HG03103 (cell line): ENCODE results near the gene SHFL.

ENCODE experiments used
- ATAC-seq: cut with Tn5 transposase; IDR thresholded peaks from one replicate; pipeline ENCODE4 v1.9.1; 2021; ENCODE audit warnings: low read depth; ENCODE audit not compliant: unreplicated experiment

SHFL gene

DNA sequence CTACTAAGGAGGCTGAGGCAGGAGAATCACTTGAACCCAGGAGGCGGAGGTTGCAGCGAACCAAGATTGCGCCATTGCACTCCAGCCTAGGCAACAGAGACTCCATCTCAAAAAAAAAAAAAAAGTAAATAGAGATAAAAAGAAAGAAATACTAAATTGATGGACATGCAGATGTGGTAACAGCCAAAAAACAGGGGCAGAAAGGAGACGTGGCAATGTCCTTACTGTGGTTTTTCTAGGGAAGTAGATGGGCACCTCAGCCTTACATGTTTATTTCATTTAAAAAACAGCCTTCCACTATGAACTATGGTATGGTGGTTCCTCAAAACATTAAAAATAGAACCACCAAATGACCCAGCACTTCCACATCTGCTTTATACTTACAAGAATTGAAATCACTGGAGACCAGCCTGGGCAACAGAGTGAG lies 40.1 kb downstream of the SHFL start:
- no peak for ATAC-seq

DNA sequence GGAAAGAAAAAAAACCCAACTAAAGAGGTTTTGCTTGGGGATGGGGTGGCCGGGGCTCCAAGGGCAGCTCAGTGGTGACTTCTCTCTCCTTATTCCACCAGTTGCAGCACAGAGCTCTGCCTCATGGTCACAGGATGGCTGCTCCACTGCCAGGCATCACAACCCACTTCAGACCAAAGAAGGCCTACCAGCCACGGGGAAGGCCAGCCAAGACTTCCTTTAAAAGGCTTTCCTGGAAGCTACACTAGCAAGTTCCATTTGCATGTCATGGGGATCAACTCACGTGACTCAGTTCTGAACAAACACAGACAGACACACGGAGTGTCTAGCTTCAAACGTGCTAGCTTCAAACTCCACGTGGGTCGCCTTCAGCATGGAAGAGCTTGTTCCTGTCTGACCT lies 46.8 kb downstream of the SHFL start:
- no peak for ATAC-seq

DNA sequence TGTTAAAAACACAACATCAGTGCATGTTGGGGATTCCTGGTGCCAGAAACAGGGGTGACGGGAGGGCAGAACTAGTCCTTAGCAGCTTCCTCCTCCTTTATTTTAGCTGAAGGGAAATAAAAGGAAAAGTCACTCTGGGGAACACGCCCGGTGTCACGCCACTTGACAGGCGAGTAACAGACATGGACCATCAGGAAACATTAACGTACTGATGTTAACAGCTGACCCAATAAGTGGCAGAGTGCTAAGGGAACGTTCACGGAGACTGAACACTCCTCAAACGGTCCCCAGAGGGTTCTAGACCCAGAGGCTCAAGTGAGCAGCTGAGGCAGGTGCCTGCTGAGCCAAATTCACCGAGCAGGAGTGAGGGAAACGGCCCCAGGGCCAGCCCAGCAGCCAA lies 47.5 kb downstream of the SHFL start:
- no peak for ATAC-seq

DNA sequence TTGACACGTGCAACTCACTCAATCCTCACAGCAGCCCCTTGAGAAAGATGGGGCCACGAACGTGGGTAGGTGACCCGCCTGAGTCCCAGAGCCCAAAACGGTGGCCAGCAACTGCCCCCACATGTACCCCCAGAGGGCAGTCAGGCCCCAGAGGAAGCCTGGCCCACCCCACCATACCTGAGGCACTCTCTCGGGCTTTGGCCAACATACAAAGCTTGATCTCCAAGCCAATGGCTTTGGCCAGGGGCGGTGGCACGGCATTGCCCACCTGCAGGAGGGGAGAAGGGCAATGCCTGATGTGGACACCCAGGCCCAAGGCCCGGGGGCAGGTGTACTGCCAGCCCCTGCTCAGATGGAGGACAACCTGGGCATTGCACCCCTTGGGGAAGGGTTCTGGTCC lies 47.9 kb downstream of the SHFL start:
- ATAC-seq = no peak

DNA sequence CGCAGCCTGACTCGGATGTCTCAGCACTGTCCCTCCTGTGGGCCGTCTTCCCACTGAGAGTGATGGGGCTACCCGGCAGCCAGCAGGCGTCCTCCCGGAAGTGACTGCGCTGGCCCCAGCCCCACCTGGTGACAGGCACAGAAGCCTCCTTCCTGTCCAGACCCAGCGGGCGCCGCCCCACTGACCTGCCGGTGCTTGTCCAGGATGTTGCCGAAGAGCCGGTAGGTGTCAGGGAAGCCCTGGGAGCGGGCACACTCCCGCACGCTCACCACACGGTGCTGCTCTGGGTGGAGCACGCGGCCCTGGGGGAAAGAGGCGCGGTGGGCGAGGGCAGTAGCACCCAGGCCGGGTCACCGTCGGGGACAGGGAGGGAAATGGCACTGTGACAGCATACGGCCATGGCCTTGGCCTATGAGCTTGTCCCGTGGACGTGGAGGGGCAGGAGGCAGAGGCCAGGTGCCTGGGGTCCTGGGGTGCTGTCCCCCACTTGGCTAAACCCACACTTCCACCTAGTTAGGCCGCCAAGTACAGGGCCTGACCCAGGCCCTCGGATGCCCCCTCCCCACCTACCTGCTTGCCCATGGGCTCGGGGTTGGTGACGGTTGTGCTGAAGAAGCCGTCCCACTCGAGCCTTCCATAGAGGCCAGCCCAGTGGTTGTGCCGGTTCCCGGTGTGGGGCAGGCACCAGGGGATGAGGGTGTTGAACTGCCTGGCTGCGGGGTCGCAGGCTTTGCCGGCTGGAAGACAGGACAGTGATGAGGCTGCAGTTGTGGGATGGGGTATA lies 49.6 kb downstream of the SHFL start:
- no peak for ATAC-seq

DNA sequence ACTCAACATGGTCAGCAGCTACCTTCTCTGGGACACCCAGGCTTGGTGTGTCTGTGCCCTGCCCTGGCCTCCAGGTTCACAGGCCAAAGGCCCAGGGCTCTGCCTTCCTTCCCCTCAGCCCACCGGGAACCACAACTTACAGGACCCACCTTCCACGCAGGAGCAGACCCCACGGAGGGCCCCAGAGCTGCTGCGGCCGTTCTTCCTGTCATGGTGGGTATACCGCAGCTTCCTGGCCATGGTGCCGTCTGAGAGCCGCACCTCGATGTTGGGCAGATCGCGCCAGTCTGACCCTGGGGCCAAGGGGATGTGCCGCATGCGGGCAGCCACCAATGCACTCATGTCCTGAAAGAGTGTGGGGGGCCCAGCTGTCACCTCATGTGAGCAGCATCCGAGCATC lies 50.8 kb downstream of the SHFL start:
- ATAC-seq = no peak

DNA sequence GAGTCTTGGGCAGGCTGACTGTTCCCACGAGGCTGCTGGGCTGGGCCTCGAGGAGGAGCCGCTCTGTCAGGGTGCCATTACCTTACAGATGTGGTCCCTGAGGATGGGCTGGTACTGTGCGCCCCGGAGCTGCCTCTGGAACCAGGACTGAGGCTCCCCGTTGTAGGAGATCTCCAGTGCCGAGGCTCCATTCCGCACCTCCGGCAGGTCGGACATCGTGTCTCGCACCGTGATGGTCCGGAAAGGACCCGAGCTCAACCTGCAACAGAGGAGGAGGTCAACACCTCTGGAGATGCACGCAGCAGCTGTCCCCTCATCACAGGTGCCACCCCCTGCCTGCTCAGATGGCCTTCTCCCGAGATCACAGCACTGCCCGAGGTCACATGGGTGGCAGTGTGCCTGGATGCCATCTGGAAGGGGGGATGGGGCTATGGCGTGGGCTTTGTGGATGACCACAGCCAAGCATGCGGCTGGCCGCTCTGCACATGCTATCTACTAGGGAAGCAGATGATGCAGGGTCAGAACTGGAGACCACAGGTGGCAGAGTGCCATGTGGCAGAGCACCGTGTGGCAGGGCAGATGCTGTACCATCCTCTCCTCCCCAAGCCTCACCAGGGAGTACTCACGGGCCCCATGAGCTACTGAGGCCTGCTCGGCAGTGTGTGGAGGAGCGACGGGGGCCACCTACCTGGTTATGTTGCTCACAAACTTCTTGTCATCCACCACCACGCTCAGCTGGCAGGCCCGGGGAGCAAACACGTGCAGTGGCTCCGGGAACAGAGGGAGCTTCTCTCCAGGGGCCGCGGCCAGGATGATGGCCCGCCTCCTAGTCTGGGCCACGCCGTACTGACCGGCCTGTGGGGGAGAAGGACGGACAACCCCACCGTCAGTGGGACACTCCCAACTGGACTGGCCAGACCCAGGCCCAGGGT lies 51.9 kb downstream of the SHFL start:
- ATAC-seq = no peak

DNA sequence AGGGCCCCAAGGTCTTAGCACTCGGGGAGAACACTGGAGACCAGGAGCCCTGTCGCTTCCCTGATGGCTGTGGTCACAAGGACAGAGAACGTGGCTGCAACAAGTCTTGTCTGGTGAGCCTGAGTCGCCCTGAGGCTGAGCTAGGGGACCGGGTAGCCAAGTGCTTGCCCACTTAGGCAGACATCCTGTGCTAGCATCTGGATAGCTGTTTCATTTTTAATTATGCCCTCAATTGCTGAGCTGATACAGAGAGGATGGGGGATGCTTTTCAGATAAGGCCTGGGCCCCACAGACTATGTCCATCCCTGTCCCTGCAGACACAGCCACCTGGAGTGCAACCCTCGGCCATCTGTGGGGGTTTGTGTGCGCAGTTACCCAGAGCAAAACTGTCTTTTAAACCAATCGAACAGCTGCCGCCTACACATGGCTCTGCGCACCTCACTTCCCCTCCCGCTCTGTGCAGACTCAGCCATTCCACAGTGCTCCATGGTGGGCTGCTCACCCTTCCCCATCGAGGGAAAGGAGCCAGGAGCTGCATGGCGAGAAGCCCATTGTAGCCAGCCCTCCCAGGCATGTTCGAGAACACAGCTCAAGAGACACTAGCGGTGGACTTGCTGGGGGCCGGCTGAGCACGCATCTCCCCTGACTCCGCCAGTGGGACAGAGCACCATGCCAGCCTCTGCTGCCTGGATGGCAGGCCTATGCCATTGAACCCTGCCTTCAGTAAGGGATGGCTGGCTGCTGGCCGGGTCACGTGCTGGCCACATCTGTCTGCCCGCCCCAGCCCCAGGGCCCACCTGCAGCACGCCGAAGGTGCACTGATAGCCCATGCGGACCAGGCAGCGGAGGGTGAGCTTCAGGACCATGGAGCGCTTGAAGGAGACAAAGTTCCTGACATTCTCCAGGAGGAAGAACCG lies 53.0 kb downstream of the SHFL start:
- no peak for ATAC-seq

DNA sequence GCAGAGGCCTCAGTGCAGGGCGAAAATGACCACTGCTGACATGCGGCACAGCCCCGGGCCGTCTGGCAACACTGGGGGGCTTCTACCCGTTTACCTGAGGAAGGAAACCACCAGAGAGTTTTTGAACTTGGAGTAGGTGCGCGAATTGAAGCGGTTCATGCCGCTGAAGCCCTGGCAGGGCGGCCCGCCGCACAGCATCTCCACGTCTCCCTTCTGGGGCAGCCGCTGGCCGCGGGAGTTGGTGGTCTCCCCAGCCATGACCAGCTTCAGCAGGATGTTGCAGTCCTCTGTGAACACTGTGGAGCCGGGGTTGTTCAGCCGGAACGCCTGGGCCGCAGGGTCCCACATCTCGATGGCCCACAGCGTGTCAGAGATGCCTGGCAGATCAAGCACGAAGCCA lies 53.8 kb downstream of the SHFL start:
- ATAC-seq = no peak

DNA sequence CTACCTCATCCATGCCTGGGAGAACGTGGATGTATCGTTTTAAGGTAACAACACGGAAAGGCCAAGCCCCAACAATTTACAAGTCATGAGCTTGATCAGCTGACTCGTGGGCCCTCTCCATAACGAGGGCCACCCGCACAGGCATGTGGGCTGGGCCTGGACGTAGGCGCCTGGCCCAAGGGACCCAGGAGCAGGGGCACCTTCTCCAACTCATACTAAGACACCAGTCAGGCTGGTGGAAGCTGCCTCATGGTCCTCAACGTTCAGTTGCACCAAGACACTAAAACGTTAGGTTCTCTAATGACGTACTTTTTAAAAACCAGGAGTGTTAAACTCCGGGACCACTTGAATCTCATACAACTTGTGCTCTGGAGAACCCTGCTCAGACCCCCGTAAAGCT lies 55.4 kb downstream of the SHFL start:
- no peak for ATAC-seq

DNA sequence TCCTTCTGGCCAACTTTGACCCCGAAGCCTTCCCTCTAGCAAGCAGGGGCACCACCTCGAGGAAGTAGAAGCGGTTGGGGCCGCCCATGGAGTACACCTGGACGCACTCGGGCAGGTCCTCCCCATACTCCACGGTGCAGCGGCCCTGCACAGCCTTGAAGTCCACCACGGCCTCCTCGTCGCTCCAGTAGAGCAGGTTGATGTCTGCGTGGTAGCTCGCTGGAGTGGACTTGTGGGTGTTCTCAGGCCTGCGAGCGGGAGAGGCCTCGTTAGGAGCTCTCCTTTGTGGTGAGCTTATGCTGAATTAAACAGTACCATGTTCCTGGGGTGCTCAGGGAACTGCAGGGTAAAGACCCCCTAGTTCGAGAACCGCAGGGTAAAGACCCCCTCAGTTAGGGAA lies 55.9 kb downstream of the SHFL start:
- no peak for ATAC-seq
